ENCODE measurements around the gene CNNM1.

CNNM1 gene

GRCh38 chr10:99329304-99329553 is at the start of gene CNNM1:
Gene CNNM1 (plus strand): TSS chr10:99329356. CDS start chr10:99329388, 32 bp downstream.
- peak within 1 kb of the TSS; percentile 65; the same call in 1 of the 2 replicates for H3K4me3 ChIP-seq (ENCODE audit: low read length)
- TF ChIP-seq ZNF274 (IDR thresholded peaks at IDR 0.05; ENCODE audit: low read depth, low read length) = no peak

GRCh38 chr10:99279626-99280111 is 49.5 kb upstream of the CNNM1 start:
- no peak for TF ChIP-seq ZNF274 (IDR thresholded peaks at IDR 0.05; ENCODE audit: low read depth, low read length)
- no peak overlapping the region for H3K4me3 ChIP-seq (ENCODE audit: low read length)

- no peak overlapping the region for H3K4me3 ChIP-seq (ENCODE audit: low read length)
- no peak for TF ChIP-seq ZNF274 (IDR thresholded peaks at IDR 0.05; ENCODE audit: low read depth, low read length)
Observed at GRCh38 chr10:99280472-99280871, 48.7 kb upstream of the CNNM1 start.

GRCh38 chr10:99285881-99286280 is 43.3 kb upstream of the CNNM1 start:
- TF ChIP-seq ZNF274 (IDR thresholded peaks at IDR 0.05; ENCODE audit: low read depth, low read length) = no peak

GRCh38 chr10:99290306-99290705 is 38.9 kb upstream of the CNNM1 start:
- TF ChIP-seq ZNF274 (IDR thresholded peaks at IDR 0.05; ENCODE audit: low read depth, low read length) = no peak
- H3K4me3 ChIP-seq (ENCODE audit: low read length) = no peak overlapping the region

More at GRCh38 chr10:99285881-99286280, 43.3 kb upstream of the CNNM1 start:
- H3K4me3 ChIP-seq (ENCODE audit: low read length) = no peak overlapping the region

GRCh38 chr10:99292159-99292558 is 37.0 kb upstream of the CNNM1 start:
- no peak for TF ChIP-seq ZNF274 (IDR thresholded peaks at IDR 0.05; ENCODE audit: low read depth, low read length)
- no peak overlapping the region for H3K4me3 ChIP-seq (ENCODE audit: low read length)

- H3K4me3 ChIP-seq (ENCODE audit: low read length) = no peak overlapping the region
- TF ChIP-seq ZNF274 (IDR thresholded peaks at IDR 0.05; ENCODE audit: low read depth, low read length) = no peak
Observed at GRCh38 chr10:99296605-99297004, 32.6 kb upstream of the CNNM1 start.

- no peak for TF ChIP-seq ZNF274 (IDR thresholded peaks at IDR 0.05; ENCODE audit: low read depth, low read length)
Observed at GRCh38 chr10:99297033-99297432, 32.1 kb upstream of the CNNM1 start.

GRCh38 chr10:99303899-99304861 is 25.0 kb upstream of the CNNM1 start:
- no peak for TF ChIP-seq ZNF274 (IDR thresholded peaks at IDR 0.05; ENCODE audit: low read depth, low read length)
- no peak overlapping the region for H3K4me3 ChIP-seq (ENCODE audit: low read length)

More at GRCh38 chr10:99297033-99297432, 32.1 kb upstream of the CNNM1 start:
- H3K4me3 ChIP-seq (ENCODE audit: low read length) = no peak overlapping the region

- no peak for TF ChIP-seq ZNF274 (IDR thresholded peaks at IDR 0.05; ENCODE audit: low read depth, low read length)
Observed at GRCh38 chr10:99304862-99305229, 24.3 kb upstream of the CNNM1 start.

GRCh38 chr10:99312501-99312900 is 16.7 kb upstream of the CNNM1 start:
- no peak for TF ChIP-seq ZNF274 (IDR thresholded peaks at IDR 0.05; ENCODE audit: low read depth, low read length)
- H3K4me3 ChIP-seq (ENCODE audit: low read length) = no peak overlapping the region

More at GRCh38 chr10:99304862-99305229, 24.3 kb upstream of the CNNM1 start:
- no peak overlapping the region for H3K4me3 ChIP-seq (ENCODE audit: low read length)

- no peak for TF ChIP-seq ZNF274 (IDR thresholded peaks at IDR 0.05; ENCODE audit: low read depth, low read length)
- no peak overlapping the region for H3K4me3 ChIP-seq (ENCODE audit: low read length)
Observed at GRCh38 chr10:99315853-99316252, 13.3 kb upstream of the CNNM1 start.

GRCh38 chr10:99316374-99316773 is 12.8 kb upstream of the CNNM1 start:
- H3K4me3 ChIP-seq (ENCODE audit: low read length) = no peak overlapping the region
- no peak for TF ChIP-seq ZNF274 (IDR thresholded peaks at IDR 0.05; ENCODE audit: low read depth, low read length)

GRCh38 chr10:99318048-99318447 is 11.1 kb upstream of the CNNM1 start:
- H3K4me3 ChIP-seq (ENCODE audit: low read length) = no peak overlapping the region
- no peak for TF ChIP-seq ZNF274 (IDR thresholded peaks at IDR 0.05; ENCODE audit: low read depth, low read length)

GRCh38 chr10:99318475-99318874 is 10.7 kb upstream of the CNNM1 start:
- no peak for TF ChIP-seq ZNF274 (IDR thresholded peaks at IDR 0.05; ENCODE audit: low read depth, low read length)
- no peak overlapping the region for H3K4me3 ChIP-seq (ENCODE audit: low read length)
